Measurements from ENCODE around the gene HELQ. TPM values are rescaled to one million over a fixed set of nuclear protein-coding genes. Genes with fewer than 3 reads are reported as not detected.

The HELQ gene
- total RNA-seq, 1 experiment from 2014 or later = 14.6 TPM

- no peaks in the 10 kb centered on the region for H3K27me3 ChIP-seq (ENCODE audit: insufficient read depth, low read length)
- peak; percentile 20; the same call in 1 of the 2 replicates for ATAC-seq
- H2AFZ ChIP-seq (ENCODE audit: low read depth, low read length, poor library complexity, severe bottlenecking) = no peak overlapping the region
- H3K9me2 ChIP-seq (ENCODE audit: insufficient read depth) = no peaks in the 10 kb centered on the region
- ChIA-PET POLR2A (no interaction called here), RAD21 (ENCODE audit: low non-redundant PET in 1 of 2, low total read pairs in 2 of 2, uncharacterized antibody in 2 of 2, unreplicated experiment in 2 of 2) (no interaction called here), CTCF (no interaction called here)
- no peaks in the 10 kb centered on the region for H3K9me3 ChIP-seq (ENCODE audit: control insufficient read depth in 1 of 2, insufficient read depth in 1 of 2, low read depth in 1 of 2, low read length in 2 of 2)
- H3K4me3 ChIP-seq (replicated peaks in 1 of 2; ENCODE audit: low read depth in 1 of 2, low read length in 2 of 2) = no peak overlapping the region
- H3K36me3 ChIP-seq (ENCODE audit: control insufficient read depth in 1 of 2, insufficient read depth in 2 of 2, low read length in 2 of 2) = no peaks in the 10 kb centered on the region
- no TSS peak for BruUV-seq (replicated peaks)
- DNase-seq (ENCODE audit: low read depth, low spot score) = no peak
- no peak overlapping the region for H3K27ac ChIP-seq (ENCODE audit: low read depth, low read length)
- H3K4me2 ChIP-seq (ENCODE audit: low read length) = no peak overlapping the region
- no peaks in the 10 kb centered on the region for H3K4me1 ChIP-seq (ENCODE audit: control insufficient read depth in 1 of 2, insufficient read depth in 2 of 2, low read length in 2 of 2)
- no peaks in the 10 kb centered on the region for H4K20me1 ChIP-seq (ENCODE audit: insufficient read depth)
- H3K79me2 ChIP-seq (ENCODE audit: insufficient read depth, low read length) = no peaks in the 10 kb centered on the region
- H3K9ac ChIP-seq (ENCODE audit: low read length) = no peak overlapping the region
- intact Hi-C loops (cut with micrococcal nuclease) = no loop called here
- TF ChIP-seq SRF (IDR thresholded peaks at IDR 0.05; ENCODE audit: low read depth) (no peak), TCF7L2 (IDR thresholded peaks at IDR 0.05; ENCODE audit: borderline replicate concordance, extremely low read depth, insufficient read depth, insufficient read length) (no peak), EZH2phosphoT487 (IDR thresholded peaks at IDR 0.05; ENCODE audit: borderline replicate concordance) (no peak), ELF1 (IDR thresholded peaks at IDR 0.05; ENCODE audit: borderline replicate concordance, low read depth) (no peak), POLR2A (IDR thresholded peaks at IDR 0.05; ENCODE audit: borderline replicate concordance, extremely low read depth, insufficient read depth, insufficient read length) (no peak), JUND (IDR thresholded peaks at IDR 0.05) (no peak), EGR1 (IDR thresholded peaks at IDR 0.05; ENCODE audit: low read depth) (no peak)
Observed at GRCh38 chr4:83387012-83387411, 68.6 kb downstream of the HELQ start.

GRCh38 chr4:83382850-83383249 is 72.8 kb downstream of the HELQ start:
- no TSS peak for BruUV-seq (replicated peaks)
- Histone ChIP-seq H3K4me2 (ENCODE audit: low read length) (no peak overlapping the region), H3K4me3 (replicated peaks in 1 of 2; ENCODE audit: low read depth in 1 of 2, low read length in 2 of 2) (no peak overlapping the region), H3K9ac (ENCODE audit: low read length) (no peak overlapping the region), H3K4me1 (ENCODE audit: control insufficient read depth in 1 of 2, insufficient read depth in 2 of 2, low read length in 2 of 2) (peaks cover 0 to 9% of the 10 kb centered on the region in 2 experiments; a peak in 1 of 4 replicates), H3K27me3 (ENCODE audit: insufficient read depth, low read length) (no peaks in the 10 kb centered on the region), H4K20me1 (ENCODE audit: insufficient read depth) (no peaks in the 10 kb centered on the region), H3K79me2 (ENCODE audit: insufficient read depth, low read length) (no peaks in the 10 kb centered on the region), H3K36me3 (ENCODE audit: control insufficient read depth in 1 of 2, insufficient read depth in 2 of 2, low read length in 2 of 2) (no peaks in the 10 kb centered on the region), H3K9me2 (ENCODE audit: insufficient read depth) (no peaks in the 10 kb centered on the region), H3K9me3 (ENCODE audit: control insufficient read depth in 1 of 2, insufficient read depth in 1 of 2, low read depth in 1 of 2, low read length in 2 of 2) (peaks cover 0 to 8% of the 10 kb centered on the region in 2 experiments; a peak in 1 of 4 replicates), H3K27ac (ENCODE audit: low read depth, low read length) (no peak overlapping the region), H2AFZ (ENCODE audit: low read depth, low read length, poor library complexity, severe bottlenecking) (no peak overlapping the region)
- ChIA-PET POLR2A (no interaction called here), RAD21 (ENCODE audit: low non-redundant PET in 1 of 2, low total read pairs in 2 of 2, uncharacterized antibody in 2 of 2, unreplicated experiment in 2 of 2) (no interaction called here), CTCF (no interaction called here)
- no peak for TF ChIP-seq FOSL1 (IDR thresholded peaks at IDR 0.05; ENCODE audit: low read depth)
- DNase-seq (ENCODE audit: low read depth, low spot score) (no peak), ATAC-seq (no peak)
- intact Hi-C loops (cut with micrococcal nuclease) = no loop called here

Data from HCT116 (cell line).